Uterus (tissue), 4 donors: ENCODE data around the gene PIGR. TPM values are rescaled to one million over a fixed set of nuclear protein-coding genes. Genes with fewer than 3 reads are reported as not detected.
A peak's percentile ranks its signal among the peaks of the same experiment; 100 is the strongest.

Source experiments
- DNase-seq, 2 donors: peaks; one replicate each; pipeline ENCODE4 v3.0.0-alpha.2; 2019 to 2020
- H3K27ac ChIP-seq, 2 donors: fragments of 200-600 bp; sonication (generic); 1 replicate in 1 of 2; 2 replicates in 1 of 2; pipeline ENCODE4 v1.5.1; 2016 to 2018
- H3K27me3 ChIP-seq, 2 donors: fragments of 200-600 bp; sonication (generic); one replicate each; pipeline ENCODE4 v1.5.1; 2018 to 2019; ENCODE audit warnings: control low read depth in 1 of 2
- H3K36me3 ChIP-seq, 2 donors: fragments of 200-600 bp; sonication (generic); one replicate each; pipeline ENCODE4 v1.5.1; 2019; ENCODE audit warnings: control low read depth in 1 of 2
- H3K4me1 ChIP-seq, 2 donors: fragments of 200-600 bp; sonication (generic); one replicate each; pipeline ENCODE4 v1.5.1; 2018 to 2019; ENCODE audit warnings: control low read depth in 1 of 2
- H3K4me3 ChIP-seq, 2 donors: fragments of 200-600 bp; sonication (generic); 1 replicate in 1 of 2; 2 replicates in 1 of 2; pipeline ENCODE4 v1.5.1; 2018 to 2019; ENCODE audit warnings: mild to moderate bottlenecking in 1 of 2
- H3K9me3 ChIP-seq, 2 donors: fragments of 200-600 bp; sonication (generic); one replicate each; pipeline ENCODE4 v1.5.1; 2019; ENCODE audit warnings: control low read depth in 1 of 2
- CTCF ChIP-seq, 4 experiments: fragments of 200-600 bp in 2 of 4; fragments of 450-650 bp in 2 of 4; sonication (generic) in 2 of 4; IDR thresholded peaks; one replicate each; pipeline ENCODE4 v1.5.1; 2016 to 2019; ENCODE audit warnings: antibody characterized with exemption in 4 of 4, mild to moderate bottlenecking in 2 of 4, moderate library complexity in 1 of 4
- POLR2A ChIP-seq, 2 donors: fragments of 450-650 bp; IDR thresholded peaks; one replicate each; pipeline ENCODE4 v1.6.1; 2016; ENCODE audit warnings: antibody characterized with exemption in 2 of 2, mild to moderate bottlenecking in 1 of 2, moderate library complexity in 1 of 2
- intact Hi-C: fragments of 100-400 bp; cut with DNase I; formaldehyde crosslinking; loops from one replicate; pipeline ENCODE4 v1.15.1; 2023; ENCODE audit warnings: low total_unique reads
- total RNA-seq, 4 donors: library from RNA; depleted of rRNA in 3 of 4; stranded (reverse); fragments of >200 nt in 3 of 4; gene quantifications; one replicate each; pipeline versions ENCODE4 v1.1.0 to v1.2.4, GENCODE V29; 2014 to 2023
- donor health status: DM: yes; HTN: yes; CAD: no.

The PIGR gene
- total RNA-seq, 4 donors from 2014 or later, result 0.69 to 7.1 (median 3.1) TPM

DNA sequence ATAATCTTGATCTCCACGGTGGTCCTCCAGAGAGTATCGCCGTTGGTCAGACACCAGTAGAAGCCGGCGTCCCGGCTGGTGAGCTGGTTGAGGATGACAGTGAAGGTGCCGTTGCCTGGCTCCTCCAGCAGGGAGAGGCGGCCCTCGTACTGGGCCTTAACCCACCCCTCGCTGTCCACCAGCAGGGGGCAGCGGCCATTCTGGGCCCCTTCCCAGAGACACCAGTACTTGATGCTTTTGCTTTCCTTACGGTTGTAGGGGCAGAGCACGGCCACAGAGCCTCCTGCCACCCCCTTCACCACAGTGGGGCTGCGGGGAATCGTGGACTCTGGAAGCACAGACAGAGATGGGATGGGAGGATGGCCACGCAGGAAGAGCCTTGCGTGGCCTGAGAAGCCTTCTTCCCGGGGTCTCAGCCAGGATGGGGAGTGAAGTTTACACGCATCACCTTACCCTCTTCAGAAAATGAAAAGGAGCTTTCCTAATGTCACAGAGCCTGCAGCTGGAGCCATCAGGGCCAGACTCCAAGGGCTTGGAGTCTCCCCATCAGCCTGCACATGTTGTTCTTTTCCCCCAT is 10.7 kb downstream of the PIGR start:
- Histone ChIP-seq H3K9me3 (no peaks in the 10 kb centered on the region), H3K27me3 (no peaks in the 10 kb centered on the region), H3K4me1 (no peaks in the 10 kb centered on the region), H3K27ac (no peak overlapping the region), H3K36me3 (no peaks in the 10 kb centered on the region), H3K4me3 (no peak overlapping the region)
- TF ChIP-seq CTCF (IDR thresholded peaks at IDR 0.05), result no peak
- TF ChIP-seq POLR2A (IDR thresholded peaks at IDR 0.05), result no peak
- intact Hi-C loops, result no loop called here
- DNase-seq, result no peak

DNA sequence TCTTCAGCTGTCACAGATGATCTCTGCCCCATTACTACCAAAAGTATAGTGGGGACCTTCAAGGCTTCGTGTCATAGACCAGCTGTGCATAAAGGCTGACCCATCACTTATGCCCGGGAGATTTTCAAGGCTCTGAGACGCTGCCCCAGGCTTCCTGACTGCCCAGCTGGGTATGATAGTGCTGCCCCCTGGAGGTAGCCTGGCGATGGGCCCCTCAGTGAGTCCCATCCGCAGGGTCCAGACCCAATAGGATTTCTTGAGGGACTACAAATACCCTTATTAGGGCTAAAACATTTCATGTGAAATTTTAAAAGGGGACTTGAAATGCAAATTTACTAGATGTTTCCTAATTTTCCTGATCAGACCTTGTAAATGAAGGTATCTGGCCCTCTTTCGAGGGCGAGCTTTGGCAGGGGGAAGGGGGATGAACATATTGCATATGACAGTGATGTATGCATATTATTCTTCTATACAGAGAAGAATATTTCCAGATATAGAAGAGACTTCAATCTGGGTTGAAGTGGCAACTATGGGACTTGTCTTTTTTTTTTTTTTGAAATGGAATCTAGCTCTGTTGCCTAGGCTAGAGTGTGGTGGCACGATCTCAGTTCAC is 12.8 kb downstream of the PIGR start:
- TF ChIP-seq POLR2A (IDR thresholded peaks at IDR 0.05) (no peak), CTCF (IDR thresholded peaks at IDR 0.05) (peak in 1 of 4 experiments; percentile 5)
- H3K36me3 ChIP-seq, result no peaks in the 10 kb centered on the region
- H3K27me3 ChIP-seq, result no peaks in the 10 kb centered on the region
- H3K27ac ChIP-seq, result no peak overlapping the region
- no peaks in the 10 kb centered on the region for H3K4me1 ChIP-seq
- no peak for DNase-seq
- intact Hi-C loops, result no loop called here
- no peaks in the 10 kb centered on the region for H3K9me3 ChIP-seq
- no peak overlapping the region for H3K4me3 ChIP-seq

- intact Hi-C loops, result no loop called here
- Histone ChIP-seq H3K9me3 (no peaks in the 10 kb centered on the region), H3K27me3 (no peaks in the 10 kb centered on the region), H3K4me1 (no peaks in the 10 kb centered on the region), H3K36me3 (no peaks in the 10 kb centered on the region), H3K4me3 (no peak overlapping the region), H3K27ac (no peak overlapping the region)
- no peak for DNase-seq
- TF ChIP-seq CTCF (IDR thresholded peaks at IDR 0.05) (no peak), POLR2A (IDR thresholded peaks at IDR 0.05) (no peak)
Measured at GRCh38 chr1:206932177-206932576, 14.1 kb downstream of the PIGR start.

- Histone ChIP-seq H3K4me3 (no peak overlapping the region), H3K27me3 (no peaks in the 10 kb centered on the region), H3K36me3 (no peaks in the 10 kb centered on the region), H3K9me3 (no peaks in the 10 kb centered on the region), H3K4me1 (no peaks in the 10 kb centered on the region), H3K27ac (no peak overlapping the region)
- TF ChIP-seq CTCF (IDR thresholded peaks at IDR 0.05) (no peak), POLR2A (IDR thresholded peaks at IDR 0.05) (no peak)
- intact Hi-C loops, result no loop called here
- DNase-seq, result no peak
Measured at GRCh38 chr1:206931709-206932108, 14.6 kb downstream of the PIGR start.

DNA sequence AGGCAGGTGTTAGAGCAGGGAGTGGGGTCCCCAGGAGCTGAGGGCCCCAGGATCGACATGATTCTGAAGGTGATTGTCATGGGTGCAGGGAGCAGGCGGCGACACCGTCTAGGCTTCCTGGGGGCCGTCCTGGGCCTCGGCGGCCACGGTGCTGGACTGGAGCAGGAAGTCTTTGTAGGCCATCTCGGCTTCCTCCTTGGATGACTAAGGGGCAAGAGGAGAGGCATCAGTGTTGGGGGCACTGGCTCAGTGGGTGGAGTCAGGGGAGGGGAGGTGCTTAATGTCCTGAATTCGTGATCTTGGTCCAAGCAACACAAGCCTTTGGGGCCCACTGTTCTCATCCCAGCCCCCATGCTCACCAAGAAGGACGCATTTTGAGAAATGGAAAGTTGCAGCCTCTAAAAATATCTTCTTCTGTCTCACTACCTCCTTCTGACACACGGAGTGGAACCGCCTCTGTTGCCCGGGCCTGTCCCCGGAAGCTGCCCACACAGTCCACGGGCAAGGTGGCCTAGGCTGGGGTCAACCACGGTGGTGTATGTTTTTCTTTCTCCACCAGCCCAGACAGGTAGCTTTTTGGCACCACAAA is 16.0 kb downstream of the PIGR start:
- H3K4me1 ChIP-seq, result no peaks in the 10 kb centered on the region
- H3K27me3 ChIP-seq, result no peaks in the 10 kb centered on the region
- TF ChIP-seq POLR2A (IDR thresholded peaks at IDR 0.05) (no peak), CTCF (IDR thresholded peaks at IDR 0.05) (no peak)
- H3K9me3 ChIP-seq, result no peaks in the 10 kb centered on the region
- no peaks in the 10 kb centered on the region for H3K36me3 ChIP-seq
- no peak overlapping the region for H3K27ac ChIP-seq
- DNase-seq, result no peak
- intact Hi-C loops, result no loop called here
- no peak overlapping the region for H3K4me3 ChIP-seq
